Lung microvascular endothelial cell (primary cell): ENCODE measurements around the gene PARD3B. TPM values are rescaled to one million over a fixed set of nuclear protein-coding genes. Genes with fewer than 3 reads are reported as not detected.

Experiments used
- DNase-seq, 2 donors: peaks; one replicate each; pipeline versions ENCODE4 v3.0.0 to v3.0.0-alpha.2; 2010; ENCODE audit warnings: low read depth in 2 of 2
- total RNA-seq: library from RNA; depleted of rRNA; stranded (reverse); fragments of >200 nt; gene quantifications from 2 replicates; pipeline ENCODE4 v1.2.1, GENCODE V29; 2014

Gene PARD3B
- total RNA-seq, 1 donor from 2014 or later, result 10.9 TPM

DNA sequence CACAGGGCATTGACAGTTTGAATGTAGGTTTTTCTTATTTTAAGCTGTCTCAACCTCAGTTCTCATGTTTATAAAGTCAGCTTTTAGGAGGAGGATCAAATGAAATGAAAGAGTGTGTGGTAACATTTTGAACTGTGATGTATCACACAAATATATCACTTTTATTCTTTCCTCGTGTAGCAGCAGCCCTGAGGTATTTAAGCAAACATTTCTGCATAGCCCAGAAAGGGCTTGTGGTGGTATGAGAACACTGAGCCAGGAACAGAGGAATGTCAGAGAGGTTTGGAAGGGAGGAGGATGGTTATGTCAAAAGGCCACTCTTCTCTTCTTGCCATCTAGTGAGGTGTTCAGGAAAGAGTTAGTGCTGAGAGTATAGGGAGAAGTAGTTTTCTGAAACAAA lies 150.2 kb downstream of the PARD3B start:
- DNase-seq, result no peak

DNA sequence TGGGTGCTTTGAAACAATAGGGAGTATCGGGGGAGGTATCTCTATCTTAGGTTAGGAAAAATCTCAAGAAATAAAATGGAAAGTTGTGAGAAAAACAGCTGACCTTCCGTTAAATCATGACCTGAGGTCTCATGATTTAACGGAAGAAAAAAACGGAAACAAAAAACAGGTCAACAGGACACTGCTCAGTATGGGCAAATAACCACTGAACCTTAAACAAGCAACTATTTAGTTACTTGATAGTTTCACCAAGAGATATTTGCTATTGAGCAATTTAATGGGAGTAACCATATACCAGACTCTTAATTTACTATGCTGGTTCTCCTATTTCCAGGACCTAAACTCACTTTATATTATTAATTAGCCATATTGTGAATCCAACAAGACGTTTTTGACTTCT lies 150.8 kb downstream of the PARD3B start:
- no peak for DNase-seq

DNA sequence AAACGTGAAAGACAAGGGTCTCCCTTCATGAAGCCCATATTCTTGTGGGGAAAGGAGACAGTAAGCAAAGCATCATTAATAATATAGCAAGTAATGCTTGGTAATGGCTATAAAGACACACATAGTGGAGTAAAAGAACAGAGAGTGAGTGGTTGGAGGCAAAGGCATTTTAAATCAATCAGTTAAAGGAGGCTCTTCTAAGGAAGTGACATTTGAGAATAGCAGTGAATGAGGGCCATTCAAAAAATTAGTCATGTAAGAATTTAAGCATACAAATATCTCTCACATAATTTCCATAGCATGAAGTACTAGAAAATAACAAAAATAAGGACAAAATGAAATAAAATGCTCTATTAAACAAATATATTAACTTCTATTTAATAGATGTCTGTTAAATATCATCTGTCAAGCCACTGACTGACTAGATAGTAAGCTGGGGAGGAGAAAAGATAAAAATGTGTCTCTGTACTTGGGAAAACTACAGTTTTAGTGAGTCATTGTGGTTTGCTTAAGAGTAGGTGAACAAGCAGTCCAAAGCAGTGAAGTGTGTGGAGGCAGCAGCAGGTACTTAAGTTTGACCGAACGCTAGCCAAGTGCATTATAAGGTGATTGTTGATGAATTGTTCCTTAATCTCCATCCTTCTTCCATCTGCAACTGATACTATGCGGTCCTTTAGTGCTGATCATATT lies 160.1 kb downstream of the PARD3B start:
- DNase-seq, result no peak

DNA sequence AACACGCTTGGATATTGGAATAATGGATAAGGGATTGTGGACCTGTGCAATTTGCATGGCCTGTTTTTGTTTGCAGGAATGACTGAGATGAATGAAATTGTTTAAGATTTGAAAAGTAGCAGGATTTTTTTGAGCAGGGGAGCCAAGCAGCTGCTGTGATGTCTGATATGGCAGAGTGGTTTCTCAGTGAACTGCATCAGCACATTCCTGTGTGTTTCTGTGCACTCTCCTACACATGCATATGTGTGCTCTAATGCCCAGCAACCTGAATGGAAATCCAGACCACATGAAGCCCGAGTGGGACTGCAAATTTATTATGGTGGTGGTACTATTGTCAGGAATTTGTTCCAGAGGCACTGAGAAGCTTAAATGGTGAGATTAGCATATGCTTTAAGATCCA lies 161.7 kb downstream of the PARD3B start:
- DNase-seq, result no peak

DNA sequence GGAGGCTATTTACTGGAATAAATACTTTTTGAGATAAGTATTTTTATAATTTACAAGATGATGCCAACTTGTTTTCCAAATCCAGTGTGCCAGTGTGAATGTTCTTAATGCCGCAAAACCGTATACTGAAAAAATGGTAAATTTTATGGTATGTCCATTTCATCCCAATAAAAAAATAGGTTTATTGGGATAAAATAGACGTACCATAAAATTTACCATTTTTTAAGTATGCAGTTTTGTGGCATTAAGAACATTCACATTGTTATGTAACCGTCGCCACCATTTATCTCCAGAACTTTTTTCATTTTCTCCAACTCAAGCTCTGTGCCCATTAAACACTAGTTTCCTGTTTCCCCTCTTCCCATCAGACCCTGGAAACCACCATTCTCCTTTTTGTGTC lies 167.9 kb downstream of the PARD3B start:
- no peak for DNase-seq

DNA sequence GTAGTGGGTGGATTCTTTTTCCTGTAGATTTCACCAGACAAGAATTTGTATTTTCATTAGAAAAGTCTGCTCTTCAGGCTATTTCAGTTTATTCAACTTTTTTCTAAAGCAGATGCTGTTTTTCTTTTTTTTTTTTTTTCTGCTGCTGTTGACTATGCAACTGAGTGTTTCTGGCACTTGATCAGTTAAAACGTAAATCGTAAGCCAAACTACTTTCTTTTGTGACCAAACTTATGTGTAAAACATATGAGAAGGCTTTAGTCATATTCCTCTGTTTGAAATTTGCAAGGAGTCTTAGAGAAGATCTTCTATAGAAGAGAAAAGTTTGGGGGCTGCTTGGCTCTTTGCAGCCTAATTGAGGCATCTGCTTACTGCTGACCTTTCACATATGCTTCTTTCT lies 170.1 kb downstream of the PARD3B start:
- no peak for DNase-seq

DNA sequence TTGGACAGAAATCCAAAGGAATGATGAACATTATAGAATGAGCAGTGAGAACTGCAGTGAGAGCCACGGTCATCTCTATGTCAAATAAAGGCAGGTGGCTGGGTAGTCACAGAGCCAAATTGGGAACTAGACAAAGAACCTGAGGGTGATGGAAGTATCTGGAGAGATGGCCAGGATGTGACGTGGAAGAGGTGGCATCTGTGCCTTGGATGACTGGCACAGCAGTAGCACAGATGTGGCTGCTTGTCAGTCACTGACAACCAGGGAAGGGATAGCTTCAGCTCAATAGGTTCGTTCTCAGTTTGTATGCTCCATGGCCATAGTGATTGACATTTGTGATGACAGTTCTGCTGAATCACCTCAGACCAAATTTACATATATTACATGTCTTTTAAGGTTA lies 172.3 kb downstream of the PARD3B start:
- no peak for DNase-seq

DNA sequence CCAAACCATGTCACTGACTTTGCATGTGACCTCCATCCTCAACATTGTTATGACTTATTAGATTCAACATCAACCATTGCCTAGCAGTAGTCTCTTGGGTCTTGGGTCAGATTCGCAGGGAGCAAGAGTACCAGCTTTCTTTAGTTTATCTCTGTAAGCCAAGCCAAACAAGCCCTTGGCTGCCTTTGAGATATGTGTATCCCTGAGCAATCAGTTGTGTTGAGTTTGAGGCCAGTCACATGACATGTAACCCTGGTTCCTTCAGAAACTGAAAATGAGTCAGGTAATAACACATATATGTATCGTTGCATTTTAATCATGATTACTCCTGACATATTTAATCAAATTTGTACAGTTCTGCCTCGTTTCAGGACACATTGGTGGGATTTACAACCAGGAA lies 173.3 kb downstream of the PARD3B start:
- DNase-seq, result no peak

DNA sequence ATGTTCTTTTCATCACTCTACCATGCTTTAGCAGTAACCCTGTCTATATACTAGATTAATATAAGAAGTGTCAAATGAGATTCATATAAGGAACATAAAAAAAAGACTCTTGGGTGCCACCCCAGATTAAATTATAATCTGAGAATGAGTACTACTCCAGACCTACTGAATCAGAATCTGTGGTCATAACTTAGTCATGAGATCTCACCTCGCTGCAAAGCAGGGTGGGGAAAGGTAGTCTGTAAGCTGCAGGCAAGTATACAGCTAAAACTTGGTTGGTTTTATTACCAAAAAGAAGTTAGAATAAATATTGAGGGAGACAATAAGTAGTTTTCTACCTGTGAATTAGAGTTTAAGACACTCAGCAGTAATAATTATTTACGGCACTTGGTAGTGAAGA lies 175.6 kb downstream of the PARD3B start:
- DNase-seq, result no peak

DNA sequence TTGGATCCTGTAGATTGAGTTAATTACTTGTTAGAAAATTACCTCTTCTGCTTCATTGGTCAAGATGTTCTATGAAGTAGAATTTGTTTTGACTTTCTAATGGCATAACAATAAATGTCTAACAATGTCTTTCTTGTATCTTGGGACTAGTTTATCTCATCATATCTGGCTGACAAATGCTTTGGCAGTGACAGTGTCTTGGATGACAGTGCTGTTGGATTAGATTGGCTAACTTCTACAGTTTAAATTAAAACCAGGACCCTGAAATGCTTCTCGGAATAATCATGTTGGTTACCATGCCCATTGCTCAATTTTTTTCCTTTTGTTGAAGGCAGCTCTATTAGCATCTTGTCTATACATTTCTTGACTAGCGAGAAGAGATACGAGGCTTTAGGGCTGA lies 176.9 kb downstream of the PARD3B start:
- no peak for DNase-seq

DNA sequence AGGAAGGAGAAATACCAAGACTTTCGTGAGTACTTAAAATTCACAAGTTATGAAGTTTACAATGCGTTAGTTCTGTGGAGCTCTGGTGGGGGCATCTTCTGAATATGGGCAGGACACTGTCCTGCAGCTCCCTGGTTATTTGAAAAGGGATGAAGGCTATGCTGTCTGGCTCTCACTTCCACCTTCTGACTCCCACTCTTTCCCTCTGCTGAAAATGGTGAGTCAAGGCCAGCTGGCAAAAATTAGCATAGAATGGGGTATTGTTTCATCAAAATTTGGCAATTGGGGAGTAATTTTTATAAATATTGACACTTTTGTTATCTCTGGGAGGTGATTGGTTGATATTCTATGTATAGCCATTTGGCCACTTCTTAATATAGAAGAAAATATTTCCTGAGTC lies 177.4 kb downstream of the PARD3B start:
- DNase-seq, result no peak

DNA sequence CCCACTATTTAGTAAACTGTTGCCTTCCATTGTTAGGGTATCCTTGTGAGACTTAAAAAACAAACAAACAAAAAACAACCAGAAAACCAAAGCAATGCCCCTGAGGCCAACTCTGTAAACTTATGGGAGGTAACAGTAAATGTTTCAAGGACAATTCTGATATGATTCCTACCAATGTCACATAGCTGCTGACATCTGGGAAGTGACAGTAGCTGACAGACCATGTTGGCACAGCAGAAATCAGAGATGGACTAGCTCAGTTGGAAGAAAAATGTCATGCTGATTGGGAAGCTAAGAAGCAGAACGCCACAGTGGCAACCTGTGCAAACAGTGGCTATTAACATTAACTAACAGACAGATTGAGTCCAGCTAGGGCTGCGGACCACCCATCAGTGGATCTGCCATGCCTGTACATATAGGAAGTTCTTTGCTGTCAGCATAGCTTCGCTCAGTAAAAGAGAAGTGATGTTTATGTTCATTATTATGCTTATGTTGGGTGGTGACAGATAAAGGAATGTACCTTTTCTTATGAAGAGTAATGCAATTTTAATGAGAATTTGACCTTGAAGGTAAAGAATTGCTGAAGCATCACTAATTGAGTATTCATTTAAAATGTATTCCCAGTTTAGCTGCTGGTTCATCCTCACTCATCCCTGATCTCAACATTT lies 180.6 kb downstream of the PARD3B start:
- no peak for DNase-seq

DNA sequence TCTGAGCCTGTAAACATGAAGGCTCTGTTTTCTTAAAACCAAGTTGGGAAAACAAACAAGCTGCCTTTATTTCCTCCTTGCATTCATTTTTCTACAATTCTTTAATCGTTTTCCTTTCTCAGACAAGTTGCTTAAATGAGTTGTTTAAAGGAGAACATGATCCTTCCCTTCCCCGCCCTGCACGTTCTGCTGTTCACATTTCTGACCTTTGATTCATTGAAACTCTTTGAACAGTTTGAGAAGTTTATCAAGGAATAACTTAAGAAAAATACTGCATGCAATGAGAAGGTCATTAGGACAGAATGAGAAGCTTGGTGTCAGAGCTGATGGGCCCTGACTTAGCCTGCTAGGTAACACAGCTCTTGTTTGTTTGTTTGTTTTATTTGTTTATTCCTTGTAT lies 181.6 kb downstream of the PARD3B start:
- no peak for DNase-seq

DNA sequence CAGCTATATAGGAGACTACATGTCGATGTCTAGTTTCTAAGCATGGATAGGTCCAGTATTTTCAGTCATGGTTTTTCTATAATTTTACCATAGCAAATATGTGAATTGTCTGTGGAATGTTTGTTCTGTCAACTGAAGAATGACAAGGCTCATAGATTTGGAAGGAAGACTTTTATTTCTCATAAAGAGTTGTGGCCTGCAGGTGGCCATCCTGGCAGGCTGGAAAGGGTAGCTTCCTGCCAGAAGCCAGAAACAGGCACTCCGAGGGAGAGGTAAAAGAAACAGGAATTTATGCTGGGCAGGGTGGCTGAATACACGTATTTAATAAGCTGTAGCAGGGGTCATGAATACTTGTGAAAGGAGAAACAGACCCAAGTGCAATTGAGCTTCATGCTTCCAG lies 182.1 kb downstream of the PARD3B start:
- DNase-seq, result no peak

DNA sequence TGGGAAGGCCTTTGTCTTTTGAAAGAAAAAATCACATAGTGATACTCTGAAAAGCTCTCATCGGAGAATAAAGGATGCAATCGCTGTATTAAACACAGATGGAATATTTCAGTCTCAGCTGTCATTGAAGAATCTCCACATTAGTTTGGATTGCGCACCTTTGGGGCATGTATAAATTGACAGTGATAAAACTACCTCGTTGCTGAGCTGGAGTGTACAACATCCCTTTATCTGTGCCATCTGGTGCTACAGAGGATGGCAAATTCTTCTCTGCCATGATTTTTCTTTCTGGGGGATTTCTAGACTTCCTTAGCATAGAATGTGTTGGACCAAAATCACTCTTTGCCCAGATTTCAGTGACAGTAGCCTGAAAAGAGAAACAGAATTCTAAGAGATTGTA lies 185.3 kb downstream of the PARD3B start:
- no peak for DNase-seq

DNA sequence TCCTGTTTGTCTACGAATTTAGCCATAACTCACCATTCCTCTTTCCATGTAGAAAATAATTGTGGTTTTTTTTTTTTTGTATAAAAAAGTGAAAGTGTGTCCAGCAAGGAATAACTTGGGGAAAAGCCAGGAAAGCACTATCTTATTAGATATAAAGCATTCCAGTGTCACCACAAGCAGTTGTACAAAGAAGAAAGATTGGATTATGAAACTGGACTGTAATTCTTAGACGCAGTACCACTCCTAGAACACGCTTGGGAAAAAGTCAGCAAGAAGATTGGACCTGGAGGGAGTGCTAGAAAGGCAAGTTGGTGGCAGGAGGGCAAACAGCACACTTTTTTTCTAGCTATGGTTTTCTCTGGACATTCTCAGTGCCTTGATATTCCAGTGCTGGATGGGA lies 186.7 kb downstream of the PARD3B start:
- DNase-seq, result peak in 1 of 2 donors; percentile 2

DNA sequence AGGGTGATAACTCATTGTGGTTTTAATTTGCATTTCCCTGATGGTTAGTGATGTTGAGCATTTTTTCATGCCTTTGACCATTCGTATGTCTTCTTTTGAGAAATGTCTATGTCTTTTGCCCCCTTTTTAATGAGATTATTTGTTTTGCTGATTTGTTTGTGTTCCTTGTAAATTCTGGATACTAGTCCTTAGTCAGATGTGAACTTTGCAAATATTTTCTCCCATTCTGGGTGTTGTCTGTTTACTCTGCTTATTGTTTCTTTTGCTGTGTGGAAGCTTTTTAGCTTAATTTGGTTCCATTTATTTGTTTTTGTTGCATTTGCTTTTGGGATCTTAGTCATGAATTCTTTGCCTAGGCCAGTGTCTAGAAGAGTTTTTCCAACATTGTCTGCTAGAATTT lies 192.0 kb downstream of the PARD3B start:
- no peak for DNase-seq

DNA sequence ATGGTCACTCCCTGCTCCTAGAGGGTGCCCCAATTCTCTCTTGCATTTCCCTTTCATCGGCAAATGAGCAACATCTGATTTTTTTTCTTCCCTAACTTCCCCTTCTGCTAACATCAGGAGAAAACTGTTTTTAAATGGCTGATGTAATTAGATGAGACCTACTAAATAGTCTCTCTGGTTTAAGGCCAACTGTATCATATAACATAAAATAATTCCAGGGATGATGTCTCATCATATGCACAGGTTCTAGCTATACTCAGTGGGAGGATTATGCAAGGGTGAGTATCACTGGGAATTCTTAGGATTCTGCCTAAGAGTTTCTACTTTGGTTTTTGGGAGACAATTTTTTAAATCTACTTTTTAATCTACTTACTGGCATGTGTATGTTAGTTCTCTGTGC lies 193.4 kb downstream of the PARD3B start:
- DNase-seq, result no peak

DNA sequence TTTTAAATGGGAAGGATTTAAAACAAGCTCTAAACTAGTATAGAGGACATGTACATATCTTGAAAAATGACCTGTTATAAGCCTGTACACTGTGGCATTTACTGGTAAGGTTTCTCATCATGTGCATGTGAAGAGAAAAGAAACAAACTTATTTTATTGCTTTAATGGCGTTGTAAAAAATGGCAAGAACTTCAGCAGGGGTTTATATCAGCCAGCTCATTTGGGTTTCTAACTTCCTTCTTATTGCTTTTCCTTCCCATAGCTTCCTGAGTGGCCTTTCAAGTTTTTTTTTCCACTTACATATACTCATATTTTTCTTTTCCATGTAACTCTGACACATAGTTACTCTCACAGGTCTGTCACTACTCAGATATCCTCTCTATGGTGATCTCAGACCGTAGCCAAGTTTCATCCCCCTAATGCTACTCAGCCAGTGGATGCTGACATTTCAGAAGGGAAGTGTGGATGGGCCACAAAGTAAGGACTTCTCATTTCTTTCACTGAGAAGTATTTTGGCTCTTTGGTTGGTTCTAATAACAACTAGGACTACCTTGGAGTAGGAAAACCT lies 198.2 kb downstream of the PARD3B start:
- peak in 1 of 2 donors; percentile 10 for DNase-seq

DNA sequence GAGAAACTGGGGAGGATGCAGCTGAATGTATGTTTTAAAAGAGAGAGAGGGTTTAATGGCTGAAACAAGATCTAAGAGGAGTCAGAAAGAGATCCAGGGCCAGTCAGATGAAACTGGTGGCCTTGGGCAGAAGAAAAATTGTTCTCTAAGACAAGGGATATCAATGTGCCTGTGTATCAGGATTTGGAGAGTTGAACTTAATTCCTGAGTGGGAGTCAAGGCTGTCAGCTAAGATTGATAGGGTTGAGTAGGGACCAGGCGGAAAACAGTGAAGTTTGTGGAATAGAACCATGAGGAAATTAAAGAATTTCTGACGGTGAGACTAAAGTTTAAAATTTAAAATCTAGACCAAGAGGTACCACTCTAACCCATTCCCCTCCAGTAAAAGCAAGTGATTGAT lies 199.2 kb downstream of the PARD3B start:
- no peak for DNase-seq

DNA sequence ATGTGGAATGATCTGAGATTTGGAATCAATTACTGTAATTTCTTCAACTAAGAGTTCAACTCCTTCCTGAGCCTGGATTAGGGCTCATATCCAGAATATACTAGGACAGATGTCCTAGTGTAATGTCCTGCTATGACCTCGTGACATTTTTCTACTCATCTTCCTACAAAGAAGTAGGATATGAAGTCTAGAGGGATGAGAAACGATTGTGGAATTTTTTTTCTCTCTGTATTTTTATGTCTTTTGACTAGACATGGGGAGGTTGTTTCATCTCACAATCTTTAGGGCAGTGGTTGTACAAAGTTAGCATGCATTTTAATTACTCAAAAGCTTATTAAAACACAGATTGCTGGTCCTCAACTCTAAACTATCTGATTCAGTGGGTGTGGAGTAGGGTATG lies 203.0 kb downstream of the PARD3B start:
- no peak for DNase-seq

DNA sequence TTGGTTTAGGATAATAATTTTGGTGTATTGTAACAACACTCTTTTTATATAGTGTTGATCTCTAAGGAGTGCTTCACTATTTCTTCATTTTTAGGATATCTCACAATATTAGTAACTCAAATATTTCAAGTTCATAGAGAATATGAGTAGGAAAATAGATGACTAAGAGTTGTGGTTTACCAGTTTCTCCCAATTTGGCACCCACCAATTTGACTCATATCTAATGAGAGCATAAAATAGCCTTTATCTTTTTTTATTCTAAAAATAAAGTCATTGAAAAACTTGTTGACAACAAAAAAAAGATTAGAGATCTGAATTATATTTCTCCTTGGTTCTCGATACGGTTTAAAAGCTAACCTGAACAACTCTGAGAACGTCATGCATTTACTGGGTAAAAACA lies 204.0 kb downstream of the PARD3B start:
- DNase-seq, result peak in 1 of 2 donors; percentile 28

DNA sequence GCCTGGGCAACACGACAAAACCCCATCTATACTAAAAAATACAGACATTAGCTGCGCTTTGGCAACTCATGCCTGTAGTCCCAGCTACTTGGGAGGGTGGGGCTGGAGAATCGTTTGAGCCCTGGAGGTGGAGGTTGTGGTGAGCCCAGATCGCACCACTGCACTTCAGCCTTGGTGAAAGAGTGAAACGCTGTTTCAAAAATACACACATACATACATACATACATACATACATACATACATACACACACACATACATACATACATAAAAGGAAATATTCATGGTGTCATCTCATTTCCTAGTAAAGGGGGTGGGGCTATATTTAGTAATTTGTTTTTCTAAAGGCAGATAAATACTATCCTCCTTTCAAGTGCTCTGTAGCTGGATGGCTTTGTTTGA lies 205.1 kb downstream of the PARD3B start:
- no peak for DNase-seq
